Amniotic epithelial cell (primary cell): ENCODE results near the gene ELSPBP1.
"Not testable (repeated sequence)": the region's sequence is repeated elsewhere in the genome, so short reads cannot be mapped to it uniquely, and the experiment has no call there.

Experiments used
- DNase-seq: peaks from one replicate; pipeline ENCODE4 v3.0.0-alpha.2; 2010; ENCODE audit warnings: low read depth

Gene ELSPBP1

GRCh38 chr19:47994209-47994802 is at the start of gene ELSPBP1:
Gene ELSPBP1 (plus strand): TSS chr19:47994632. CDS start chr19:48008668, 14,036 bp downstream.
- peak; percentile 17 for DNase-seq

- not testable (repeated sequence) for DNase-seq
These were observed 44.4 kb upstream of the ELSPBP1 start for GRCh38 chr19:47949852-47950521.

DNA sequence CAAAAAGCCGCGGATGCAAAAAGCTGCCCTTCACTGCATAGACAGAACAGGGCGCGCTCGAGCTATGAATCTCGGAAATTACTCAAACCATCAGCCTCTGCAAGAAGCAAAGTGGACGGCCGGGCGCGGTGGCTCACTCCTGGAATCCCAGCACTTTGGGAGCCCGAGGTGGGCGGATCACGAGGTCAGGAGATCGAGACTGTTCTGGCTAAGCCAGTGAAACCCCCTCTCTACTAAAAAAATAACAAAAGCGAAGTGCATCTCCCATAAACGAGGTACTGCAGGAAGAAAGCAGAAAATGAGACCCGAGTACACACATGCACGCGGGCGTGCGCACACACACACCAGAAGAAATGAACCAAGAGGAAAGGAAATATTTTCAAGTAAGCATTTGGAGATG is 42.3 kb upstream of the ELSPBP1 start:
- not testable (repeated sequence) for DNase-seq

GRCh38 chr19:47955936-47956335 is 38.5 kb upstream of the ELSPBP1 start:
- DNase-seq, result not testable (repeated sequence)

- no peak for DNase-seq
These were observed 20.9 kb upstream of the ELSPBP1 start for GRCh38 chr19:47973529-47973928.

DNA sequence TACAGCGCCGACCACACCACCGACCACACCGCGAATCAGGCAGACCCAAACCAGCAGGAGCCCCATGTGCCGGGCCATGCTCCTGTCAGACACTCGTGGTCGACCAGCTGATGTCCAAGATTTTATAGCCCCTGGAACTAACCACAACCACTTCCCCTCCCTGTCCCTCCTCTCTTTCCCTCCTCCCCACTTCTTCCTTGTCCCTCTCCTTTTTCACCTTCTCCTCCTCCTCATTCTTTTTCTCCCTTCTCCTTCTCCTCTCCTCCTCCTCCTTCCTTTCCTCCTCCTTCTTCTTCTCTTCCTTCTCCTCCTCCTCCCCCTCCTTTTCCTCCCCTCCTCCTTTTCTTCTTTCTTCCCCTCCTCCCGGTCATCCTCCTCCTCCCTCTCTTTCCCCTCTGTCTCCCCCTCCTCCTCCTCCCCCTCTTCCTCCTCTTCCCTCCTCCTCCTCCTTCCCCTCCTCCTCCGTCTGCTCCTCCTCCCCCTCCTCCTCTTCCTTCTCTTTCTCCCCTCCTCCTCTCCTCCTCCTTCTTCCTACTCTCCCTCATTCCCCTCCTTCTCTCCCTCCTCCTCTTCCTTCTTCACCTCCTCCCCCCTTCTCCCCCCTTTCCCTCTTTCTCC is 3.1 kb upstream of the ELSPBP1 start:
- no peak for DNase-seq

DNA sequence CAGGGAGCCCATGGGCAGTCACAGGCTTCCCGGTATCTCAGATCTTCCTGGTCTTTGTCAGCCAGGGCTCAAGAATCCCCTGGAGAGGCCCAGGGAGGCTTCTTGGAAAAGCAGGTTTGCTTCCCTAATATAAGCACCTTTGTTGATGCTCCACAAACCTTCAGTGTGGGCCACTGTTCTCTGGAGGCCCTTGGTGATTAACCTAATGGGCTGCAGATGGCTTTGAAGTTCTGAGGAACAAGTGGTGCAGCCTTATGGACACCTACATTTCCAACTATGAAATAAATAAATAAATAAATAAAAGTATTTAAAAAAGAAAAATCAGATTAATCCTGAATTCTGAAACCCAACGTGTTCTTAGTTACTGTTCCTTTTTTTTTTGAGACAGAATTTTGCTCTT is 2.4 kb upstream of the ELSPBP1 start, which contains the start of gene BSPH1:
Gene BSPH1 (minus strand): TSS at position 101 of the 400 bp plus-strand sequence. CDS start 89 bp downstream, at position 12.
- no peak for DNase-seq

DNA sequence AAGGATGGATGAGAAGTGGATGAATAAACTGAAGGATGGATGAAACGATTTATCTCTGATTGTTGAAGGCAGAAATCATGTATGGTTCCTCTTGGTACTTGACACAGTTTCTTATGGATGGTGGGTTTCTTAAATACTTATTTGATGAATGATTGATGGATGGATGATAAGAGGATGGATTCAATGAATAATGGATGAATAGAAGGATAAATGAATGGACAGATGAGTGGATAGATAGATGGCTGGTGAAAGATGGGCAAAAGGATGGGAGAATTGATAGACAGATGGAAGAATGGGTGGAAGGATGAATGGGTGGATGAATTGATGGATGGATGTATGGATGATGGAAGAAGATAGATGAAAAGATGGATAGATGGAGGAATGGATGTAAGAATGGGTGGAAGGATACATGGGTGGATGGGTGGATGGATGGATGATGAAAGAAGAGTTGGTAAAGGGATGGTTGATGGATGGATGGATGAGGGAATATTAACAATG is 1.8 kb downstream of the ELSPBP1 start:
- DNase-seq, result no peak

DNA sequence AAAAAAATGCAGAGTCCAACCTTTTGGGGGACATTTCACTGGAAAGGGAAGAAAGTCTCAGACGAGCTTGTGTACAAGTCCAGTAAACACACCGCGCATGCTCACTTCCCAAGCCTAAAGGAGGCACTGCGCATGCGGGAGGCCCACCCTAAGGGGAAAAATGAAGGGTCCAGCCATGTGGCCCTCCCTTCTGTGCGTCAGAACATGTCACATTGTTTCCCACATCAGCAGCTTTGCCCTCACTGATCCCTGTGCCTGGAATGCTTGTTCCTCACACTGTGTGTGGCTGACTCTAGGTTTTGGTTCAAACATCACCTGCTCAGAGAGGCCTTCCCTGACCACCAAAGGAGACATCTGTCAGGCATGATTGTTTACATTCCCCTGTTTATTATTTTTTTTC is 4.4 kb downstream of the ELSPBP1 start:
- DNase-seq, result no peak

GRCh38 chr19:48000846-48001245 is 6.4 kb downstream of the ELSPBP1 start:
- DNase-seq, result no peak

DNA sequence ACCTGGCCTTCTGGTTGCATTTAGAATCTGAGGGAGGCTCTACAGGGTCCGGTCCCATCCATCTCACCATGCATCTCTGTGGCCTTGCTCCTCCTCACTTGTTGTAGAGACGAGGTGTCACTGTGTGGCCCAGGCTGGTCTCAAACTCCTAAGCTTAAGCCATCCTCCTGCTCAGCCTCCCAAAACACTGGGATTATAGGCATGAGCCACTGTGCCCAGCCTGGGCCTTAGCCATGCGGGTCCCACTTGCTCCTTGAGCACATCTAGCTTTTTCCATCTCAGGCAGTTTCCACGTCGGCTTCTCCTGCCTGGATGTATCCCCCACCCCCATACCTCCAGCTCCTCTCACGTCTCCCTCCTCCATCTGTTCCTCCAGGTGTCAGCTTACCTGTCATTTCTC is 9.8 kb downstream of the ELSPBP1 start:
- DNase-seq, result no peak

- no peak for DNase-seq
These were observed 12.3 kb downstream of the ELSPBP1 start for GRCh38 chr19:48006762-48007161.

DNA sequence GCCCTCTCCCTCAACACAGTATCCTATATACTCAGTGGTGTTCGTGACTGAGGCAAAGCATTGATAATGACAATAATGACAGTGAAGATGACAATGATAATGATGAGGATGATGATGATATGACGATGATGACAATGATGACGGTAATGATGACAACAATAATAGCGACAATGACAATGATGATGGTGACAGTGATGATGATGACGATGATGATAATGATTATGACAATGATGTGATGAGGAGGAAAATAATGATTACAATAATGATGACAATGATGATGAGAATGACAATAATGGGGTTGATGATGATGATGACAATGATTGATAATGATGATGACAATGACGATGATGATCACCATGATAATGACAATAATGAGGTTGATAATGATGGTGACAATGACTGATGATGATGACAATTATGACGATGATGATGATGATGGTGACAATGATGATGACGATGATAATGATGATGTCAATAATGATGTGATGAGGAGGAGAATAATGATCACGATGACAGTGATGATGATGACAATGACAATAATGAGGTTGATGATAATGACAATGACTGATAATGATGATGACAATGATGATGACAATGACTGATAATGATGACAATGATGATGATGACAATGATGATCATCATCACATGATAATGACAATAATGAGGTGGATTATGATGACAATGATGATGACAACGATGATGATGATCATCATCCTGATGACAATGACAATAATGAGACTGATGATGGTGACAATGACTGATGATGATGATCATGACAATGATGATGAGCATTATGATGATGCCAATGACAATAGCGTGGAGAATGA is 16.7 kb downstream of the ELSPBP1 start:
- DNase-seq, result no peak

DNA sequence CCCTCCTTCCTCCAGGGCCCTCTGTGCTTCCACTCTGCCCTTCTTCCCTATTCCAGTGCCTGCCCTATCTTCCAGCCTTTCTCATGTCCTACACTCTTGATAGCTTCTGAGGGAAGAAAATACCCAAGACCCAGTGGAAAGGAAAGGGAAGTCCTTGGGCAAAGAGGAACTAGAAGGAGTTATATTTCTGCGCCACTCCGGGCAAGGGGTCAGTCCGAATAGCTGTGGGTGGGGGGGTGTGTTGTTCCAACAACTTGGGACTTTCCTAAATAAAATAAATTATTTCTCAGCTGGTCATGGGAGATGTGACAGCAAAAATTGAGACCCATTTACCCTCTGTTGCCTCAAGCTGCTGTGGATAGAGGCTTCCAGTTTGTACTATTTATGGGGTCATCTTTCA is 26.3 kb downstream of the ELSPBP1 start:
- DNase-seq, result no peak

DNA sequence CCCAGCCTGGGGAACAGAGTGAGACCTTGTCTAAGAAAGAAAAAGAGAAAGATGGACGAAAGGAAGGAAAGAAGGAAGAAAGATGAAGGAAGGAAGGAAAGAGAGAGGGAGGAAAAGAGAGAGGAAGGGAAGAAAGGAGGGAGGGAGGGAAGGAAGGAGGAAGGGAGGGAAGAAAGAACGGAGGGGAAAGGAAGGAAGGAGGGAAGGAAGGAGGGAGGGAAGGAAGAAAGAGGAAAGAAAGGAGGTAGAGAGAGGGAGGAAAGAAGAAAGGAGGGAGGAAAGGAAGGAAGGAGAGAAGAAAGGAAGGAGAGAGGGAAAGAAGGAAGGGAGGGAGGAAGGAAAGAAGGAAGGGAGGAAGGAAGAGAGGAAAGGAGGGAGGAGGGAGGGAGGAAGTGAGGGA is 28.6 kb downstream of the ELSPBP1 start:
- DNase-seq, result no peak

DNA sequence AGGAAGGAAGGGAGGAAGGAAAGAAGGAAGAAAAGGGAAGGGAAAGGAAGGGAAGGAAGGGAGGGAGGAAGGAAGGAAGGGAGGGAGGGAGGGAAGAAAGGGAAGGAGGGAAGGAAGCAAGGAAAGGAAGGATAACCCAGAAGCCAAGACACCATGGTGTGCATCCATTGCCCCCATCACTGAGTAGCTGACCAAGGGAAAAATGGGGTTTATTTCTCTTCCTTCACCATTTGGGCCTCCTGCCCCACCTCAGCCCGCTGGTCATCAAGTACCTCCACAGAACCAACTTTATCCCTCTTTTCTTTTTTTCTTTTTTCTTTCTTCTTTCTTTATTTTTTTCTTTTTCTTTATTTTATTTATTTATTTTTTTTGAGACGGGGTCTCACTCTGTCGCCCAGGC is 29.1 kb downstream of the ELSPBP1 start:
- no peak for DNase-seq

- DNase-seq, result no peak
These were observed 31.0 kb downstream of the ELSPBP1 start for GRCh38 chr19:48025480-48025879.

DNA sequence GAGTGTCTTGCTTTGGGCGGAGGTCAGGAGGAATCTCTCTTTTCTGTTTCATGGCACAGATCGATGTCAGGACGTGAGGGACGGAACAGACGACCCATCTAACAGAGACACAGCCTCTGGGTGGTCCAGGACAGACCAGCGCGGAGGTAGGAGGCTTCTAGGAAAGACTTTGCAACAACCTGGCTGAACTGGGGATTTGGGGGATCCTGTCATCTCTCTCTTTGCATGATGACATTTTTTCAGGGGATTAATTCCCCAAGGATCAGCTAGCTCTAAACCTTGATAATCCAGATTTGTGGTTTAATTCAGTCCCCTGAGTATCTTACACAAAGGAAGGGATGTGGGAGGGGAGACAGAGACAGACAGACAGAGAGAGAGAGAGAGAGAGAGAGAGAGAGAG is 35.0 kb downstream of the ELSPBP1 start:
- no peak for DNase-seq

DNA sequence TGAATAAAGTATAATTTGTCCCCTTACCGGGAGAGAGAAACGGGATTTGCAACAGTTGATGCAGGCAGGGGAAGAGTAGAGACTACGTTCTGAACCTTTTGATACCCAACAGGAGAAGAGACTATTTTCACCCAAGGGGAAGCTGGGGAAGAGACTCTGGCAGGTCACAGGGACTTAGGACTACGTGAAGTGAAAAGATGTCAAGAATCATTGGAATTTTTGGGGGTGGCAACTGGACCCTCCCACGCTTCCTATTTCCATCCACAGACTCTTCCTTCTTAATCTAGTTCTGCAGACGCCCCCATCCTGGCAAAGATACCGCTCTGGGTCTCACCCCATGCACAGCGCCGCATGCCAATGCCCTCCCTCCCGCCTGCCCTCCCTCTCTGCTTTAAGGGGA is 35.6 kb downstream of the ELSPBP1 start:
- no peak for DNase-seq

DNA sequence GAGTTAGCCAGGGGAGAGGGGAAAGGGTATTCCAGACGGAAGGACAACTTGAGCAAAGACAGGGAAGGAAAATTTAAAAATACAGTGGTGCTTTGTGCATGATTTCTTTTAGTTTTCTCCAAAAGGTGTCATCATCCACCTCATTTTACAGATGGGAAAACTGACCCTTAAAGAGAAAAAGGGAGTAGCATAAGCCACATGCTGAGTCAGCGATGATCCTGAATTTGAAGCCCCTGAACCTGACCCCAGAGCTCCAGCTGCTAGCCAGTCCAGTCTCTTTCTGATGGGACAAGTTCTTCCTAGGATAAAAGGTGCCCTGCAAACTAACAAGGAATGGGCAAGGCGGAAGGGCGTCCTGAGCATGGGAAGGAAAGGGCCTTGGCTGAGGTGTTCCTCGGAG is 39.2 kb downstream of the ELSPBP1 start:
- DNase-seq, result no peak

- no peak for DNase-seq
These were observed 42.3 kb downstream of the ELSPBP1 start for GRCh38 chr19:48036765-48037164.

DNA sequence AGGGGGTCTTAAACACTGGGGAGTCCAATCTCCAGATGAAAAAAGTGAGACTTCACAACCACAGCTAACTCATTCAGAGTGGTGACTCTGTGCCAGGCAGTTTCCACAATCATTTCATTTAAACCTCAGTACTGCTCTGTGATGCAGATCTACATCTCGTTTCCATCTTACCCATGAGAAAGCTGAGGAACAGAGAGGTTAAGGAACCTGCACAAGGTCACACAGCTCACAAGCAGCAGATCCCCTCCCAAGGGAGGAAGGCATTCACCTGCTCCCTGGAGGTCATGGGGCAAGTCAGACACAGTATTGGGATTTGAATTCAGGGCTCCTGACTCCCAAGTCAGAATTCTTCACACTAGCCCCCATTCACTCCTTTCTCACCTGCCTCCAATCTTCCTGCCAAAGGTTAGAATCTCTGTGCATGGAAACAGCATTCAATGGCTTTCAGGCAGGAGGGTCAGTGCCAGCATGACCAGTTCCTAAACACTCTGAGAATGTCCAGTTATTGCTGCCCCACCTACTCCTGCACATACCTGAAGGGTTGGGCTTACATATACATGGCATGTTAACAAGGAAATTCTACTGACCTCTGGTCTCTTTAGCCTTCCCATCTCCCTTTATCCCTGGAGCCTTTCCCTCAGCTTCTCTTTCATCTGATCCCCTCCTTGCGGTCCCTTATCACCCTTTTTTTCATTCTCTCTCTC is 47.6 kb downstream of the ELSPBP1 start:
- DNase-seq, result no peak
